Adrenal gland (tissue), 5 donors: Measurements from ENCODE around the gene PAN3.

Experiments used
- POLR2A ChIP-seq, 2 donors: fragments of 450-650 bp; IDR thresholded peaks; one replicate each; pipeline ENCODE4 v1.6.1; 2017; ENCODE audit warnings: antibody characterized with exemption in 2 of 2, mild to moderate bottlenecking in 2 of 2, moderate library complexity in 1 of 2
- TF ChIP-seq, protein P1 (sequence below), 6 experiments: fragments of 450-650 bp in 4 of 6; fragments of 200-600 bp in 2 of 6; sonication (generic) in 1 of 6; IDR thresholded peaks; 1 replicate in 5 of 6; 2 replicates in 1 of 6; pipeline versions ENCODE4 v1.5.1 to v1.8.0; 2016 to 2021; ENCODE audit warnings: antibody characterized with exemption in 6 of 6, mild to moderate bottlenecking in 2 of 6, moderate library complexity in 1 of 6
- donor health status: DM: no; HTN: no; CAD: no.

GRCh38 chr13:28338006-28338574, 199.7 kb downstream of the PAN3 start:
- TF ChIP-seq, protein P1, sequence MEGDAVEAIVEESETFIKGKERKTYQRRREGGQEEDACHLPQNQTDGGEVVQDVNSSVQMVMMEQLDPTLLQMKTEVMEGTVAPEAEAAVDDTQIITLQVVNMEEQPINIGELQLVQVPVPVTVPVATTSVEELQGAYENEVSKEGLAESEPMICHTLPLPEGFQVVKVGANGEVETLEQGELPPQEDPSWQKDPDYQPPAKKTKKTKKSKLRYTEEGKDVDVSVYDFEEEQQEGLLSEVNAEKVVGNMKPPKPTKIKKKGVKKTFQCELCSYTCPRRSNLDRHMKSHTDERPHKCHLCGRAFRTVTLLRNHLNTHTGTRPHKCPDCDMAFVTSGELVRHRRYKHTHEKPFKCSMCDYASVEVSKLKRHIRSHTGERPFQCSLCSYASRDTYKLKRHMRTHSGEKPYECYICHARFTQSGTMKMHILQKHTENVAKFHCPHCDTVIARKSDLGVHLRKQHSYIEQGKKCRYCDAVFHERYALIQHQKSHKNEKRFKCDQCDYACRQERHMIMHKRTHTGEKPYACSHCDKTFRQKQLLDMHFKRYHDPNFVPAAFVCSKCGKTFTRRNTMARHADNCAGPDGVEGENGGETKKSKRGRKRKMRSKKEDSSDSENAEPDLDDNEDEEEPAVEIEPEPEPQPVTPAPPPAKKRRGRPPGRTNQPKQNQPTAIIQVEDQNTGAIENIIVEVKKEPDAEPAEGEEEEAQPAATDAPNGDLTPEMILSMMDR (IDR thresholded peaks at IDR 0.05), result no peak
- TF ChIP-seq POLR2A (IDR thresholded peaks at IDR 0.05), result no peak
